Glomerular visceral epithelial cell (primary cell): ENCODE results near the gene TPM1.
A peak's percentile ranks its signal among the peaks of the same experiment; 100 is the strongest.

Source experiments
- DNase-seq: peaks from one replicate; pipeline ENCODE4 v3.0.0-alpha.2; 2016; ENCODE audit errors: extremely low spot score

TPM1 gene

GRCh38 chr15:63016234-63016633 lies 26.3 kb upstream of the TPM1 start:
- DNase-seq = no peak

- no peak for DNase-seq
These were observed 23.9 kb upstream of the TPM1 start for GRCh38 chr15:63018639-63019038.

- peak; percentile 97 for DNase-seq
These were observed 22.9 kb upstream of the TPM1 start for GRCh38 chr15:63019511-63020109.

DNA sequence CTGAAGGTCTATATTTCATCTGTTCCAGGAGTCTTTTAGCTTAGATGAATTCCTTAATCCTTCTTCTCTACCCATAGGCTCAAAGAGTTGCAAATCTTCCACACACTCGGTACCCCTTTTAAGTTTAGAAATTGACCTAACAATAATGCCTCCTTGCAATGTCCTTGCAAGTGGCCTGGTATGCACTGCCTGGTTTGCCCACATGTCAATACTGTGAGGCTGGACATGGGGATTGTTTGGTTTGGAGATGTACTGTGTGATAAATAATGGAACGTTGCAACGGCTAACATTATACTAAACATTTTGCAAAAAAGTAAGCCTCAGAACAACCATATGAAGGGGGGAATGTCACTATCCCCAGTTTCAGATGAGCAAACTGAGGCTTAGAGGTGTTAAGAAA lies 22.4 kb upstream of the TPM1 start:
- DNase-seq = no peak

DNA sequence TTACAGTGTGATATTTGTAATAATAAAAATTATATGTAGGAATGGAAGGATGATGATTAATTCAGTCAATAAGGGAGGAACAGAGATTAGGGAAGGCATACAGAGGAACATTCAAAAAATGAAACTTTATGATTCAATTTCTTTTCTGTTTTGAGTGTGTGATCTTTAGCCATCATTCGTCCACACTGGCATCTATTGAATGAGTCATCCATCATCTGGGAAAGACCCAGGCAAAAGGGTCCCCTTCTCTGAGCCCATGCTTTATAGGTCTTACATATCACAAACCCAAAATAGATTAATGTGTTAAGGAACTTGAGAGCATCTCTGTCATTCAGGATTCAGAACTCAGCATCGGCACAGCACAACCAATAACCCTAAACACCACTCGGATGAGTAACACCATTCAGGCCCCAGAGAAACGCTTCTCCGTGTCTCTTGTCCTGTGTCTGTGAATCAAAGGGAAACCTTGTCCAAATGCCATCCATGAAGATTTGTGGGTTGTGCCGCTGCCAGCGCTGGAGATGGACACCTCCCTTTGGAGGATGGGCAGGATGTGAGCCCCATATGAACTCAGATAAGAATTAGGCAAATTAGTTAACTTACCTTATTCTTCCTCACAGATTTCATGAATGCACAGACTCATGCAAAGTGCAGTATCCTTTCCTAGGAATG lies 21.7 kb upstream of the TPM1 start:
- no peak for DNase-seq

- DNase-seq = no peak
These were observed 20.4 kb upstream of the TPM1 start for GRCh38 chr15:63022181-63022580.

GRCh38 chr15:63022663-63023062 lies 19.9 kb upstream of the TPM1 start:
- DNase-seq = no peak

DNA sequence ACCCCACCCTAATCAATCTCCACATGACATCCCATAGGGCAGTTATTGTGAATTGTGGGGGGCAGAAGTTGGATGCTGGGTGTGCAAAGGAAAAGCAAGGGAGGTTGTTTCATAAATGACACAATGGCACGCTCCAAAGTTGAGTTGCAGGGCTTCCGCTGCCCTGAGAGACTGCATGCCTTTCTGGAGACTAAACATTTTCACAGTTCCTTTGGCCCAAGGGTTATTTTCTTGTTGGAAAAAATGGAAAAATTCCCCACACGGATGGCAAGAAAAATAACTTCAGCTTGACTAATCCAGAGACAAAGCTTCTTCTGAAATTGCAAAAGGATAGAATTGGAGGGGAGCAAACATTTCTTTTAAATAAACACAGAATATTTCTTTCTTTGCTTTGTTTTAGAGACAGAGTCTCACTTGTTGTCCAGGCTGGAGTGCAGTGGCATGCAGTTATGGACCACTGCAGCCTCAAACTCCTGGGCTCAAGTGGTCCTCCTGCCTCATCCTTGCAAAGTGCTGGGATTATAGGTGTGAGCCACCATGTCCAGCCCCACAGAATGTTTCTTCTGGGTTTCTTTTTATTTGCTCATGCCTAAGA lies 19.1 kb upstream of the TPM1 start:
- no peak for DNase-seq

DNA sequence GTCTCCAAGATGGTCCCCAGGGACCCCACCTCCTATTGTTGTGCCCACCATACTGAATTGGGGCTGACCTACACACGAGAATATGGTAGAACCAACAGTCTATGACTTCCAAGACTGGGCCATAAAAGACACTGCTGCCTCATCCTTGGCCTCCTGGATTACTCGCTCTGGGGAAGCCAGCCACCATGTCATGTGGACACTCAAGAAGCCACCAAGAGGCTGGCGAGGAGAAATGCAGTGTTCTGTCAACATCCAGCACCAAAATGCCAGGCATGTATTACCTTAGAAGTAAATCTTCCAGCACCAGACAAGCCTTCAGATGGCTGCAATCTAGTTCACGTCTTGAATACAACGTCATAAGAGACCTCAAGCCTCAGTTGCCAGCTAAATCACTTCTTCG lies 17.1 kb upstream of the TPM1 start:
- DNase-seq = no peak

GRCh38 chr15:63027646-63028045 lies 14.9 kb upstream of the TPM1 start:
- DNase-seq = no peak

GRCh38 chr15:63028442-63029110 lies 14.0 kb upstream of the TPM1 start:
- DNase-seq = no peak

- no peak for DNase-seq
These were observed 12.9 kb upstream of the TPM1 start for GRCh38 chr15:63029676-63030075.

GRCh38 chr15:63030101-63030551 lies 12.4 kb upstream of the TPM1 start:
- DNase-seq = no peak

GRCh38 chr15:63034578-63034977 lies 8.0 kb upstream of the TPM1 start:
- DNase-seq = no peak

DNA sequence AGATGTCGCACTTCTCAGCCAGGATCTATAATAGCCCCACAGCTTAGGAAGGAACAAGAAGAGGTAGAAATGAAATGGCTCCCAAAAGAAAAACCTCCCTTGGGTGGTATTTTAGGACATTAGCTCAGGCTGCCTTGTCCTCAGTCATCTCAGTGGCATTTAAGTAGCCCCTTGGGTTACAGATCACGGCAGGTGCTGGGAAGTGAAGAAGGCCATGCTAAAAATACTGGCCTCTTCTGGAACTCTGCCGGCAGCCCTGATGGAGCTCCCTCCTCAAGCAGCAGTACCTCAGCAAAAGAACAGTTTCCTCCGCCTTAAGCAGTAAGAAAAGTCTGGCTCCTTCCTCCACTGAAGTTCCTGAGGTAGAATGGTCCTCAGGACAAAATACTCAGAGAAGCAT lies 7.3 kb upstream of the TPM1 start:
- no peak for DNase-seq

DNA sequence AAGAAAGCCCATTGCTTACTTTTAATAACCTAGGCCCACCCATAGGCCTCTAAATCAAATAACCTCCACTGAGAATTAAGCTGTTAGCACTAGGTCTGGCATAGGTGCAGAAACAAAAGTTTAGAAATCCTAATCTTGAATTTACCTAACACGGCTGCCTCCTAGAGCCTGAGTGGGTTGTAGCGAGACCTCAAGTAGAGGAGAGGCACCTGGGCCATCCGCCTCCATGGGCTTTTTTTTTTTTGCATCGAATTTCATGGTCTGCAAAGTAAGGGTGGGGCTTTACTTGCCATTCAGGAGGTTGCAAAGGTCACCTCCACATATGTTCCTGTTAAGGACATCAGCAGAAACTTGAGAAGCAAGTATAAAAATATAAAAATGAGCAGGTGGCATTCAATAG lies 6.6 kb upstream of the TPM1 start:
- DNase-seq = no peak

- DNase-seq = no peak
These were observed 4.4 kb upstream of the TPM1 start for GRCh38 chr15:63037976-63038720.

- peak; percentile 72 for DNase-seq
These were observed 3.4 kb upstream of the TPM1 start for GRCh38 chr15:63038926-63039673.

- no peak for DNase-seq
These were observed 2.7 kb upstream of the TPM1 start for GRCh38 chr15:63039811-63040210.

DNA sequence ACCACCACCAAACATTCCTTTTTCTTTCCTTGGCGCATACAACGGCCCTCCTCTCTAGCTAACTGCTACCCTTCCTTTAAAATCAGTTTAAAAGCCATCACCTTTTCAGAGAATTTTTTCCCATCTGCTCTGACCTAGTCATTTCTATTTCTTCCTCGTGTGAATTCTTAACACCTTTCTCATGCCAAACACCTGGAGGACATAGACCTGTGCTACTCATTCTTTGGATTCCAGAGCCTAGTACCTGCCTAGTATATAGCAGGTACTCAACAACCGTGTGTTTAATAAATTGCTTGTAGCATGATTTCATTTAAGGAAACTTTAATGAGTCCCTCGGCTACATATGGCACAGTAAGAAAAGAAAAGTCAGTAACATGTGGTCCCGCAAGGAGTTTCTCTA lies 2.0 kb upstream of the TPM1 start:
- DNase-seq = no peak

DNA sequence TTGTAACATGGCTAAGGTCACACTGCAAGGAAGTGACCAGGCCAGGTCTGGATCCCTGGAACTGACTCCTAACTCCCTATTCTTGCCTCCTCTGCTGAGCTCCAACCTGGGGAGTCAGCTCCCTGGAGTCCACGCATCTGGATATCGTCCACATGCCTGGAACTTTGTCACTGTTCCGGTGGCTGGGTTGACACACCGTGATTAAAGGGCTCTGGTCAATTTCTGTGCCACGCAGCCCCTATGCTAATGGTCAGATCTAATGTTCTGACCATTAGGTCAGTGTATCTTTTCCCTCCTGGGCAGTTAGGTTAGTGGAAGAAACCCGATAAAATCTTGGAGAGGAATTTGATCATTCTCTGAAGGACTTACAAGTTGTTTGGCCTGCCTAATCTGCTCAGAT lies 1.6 kb upstream of the TPM1 start:
- peak; percentile 28 for DNase-seq
